ENCODE results near the gene IMPACT.

DNA sequence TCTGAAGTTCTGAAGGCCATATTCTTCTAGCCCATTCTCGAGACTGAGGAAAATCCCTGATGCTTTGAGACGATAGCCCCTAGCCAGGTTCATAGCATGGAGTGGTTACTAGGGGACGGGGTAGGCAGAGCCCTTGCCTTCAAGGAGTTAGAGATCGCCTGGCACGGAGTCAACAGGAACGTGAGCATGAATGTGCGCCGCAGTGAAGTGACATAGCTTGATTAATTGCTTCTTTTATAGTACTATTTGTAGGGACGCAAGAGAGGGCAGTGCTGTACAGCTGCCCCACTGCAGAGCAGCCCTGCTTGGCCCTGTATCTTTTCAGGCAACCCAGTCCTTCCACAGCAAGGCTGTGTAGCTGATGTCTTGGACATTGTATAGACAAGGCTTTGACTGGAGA lies 60.2 kb downstream of the IMPACT start:
- TF ChIP-seq, protein P1, sequence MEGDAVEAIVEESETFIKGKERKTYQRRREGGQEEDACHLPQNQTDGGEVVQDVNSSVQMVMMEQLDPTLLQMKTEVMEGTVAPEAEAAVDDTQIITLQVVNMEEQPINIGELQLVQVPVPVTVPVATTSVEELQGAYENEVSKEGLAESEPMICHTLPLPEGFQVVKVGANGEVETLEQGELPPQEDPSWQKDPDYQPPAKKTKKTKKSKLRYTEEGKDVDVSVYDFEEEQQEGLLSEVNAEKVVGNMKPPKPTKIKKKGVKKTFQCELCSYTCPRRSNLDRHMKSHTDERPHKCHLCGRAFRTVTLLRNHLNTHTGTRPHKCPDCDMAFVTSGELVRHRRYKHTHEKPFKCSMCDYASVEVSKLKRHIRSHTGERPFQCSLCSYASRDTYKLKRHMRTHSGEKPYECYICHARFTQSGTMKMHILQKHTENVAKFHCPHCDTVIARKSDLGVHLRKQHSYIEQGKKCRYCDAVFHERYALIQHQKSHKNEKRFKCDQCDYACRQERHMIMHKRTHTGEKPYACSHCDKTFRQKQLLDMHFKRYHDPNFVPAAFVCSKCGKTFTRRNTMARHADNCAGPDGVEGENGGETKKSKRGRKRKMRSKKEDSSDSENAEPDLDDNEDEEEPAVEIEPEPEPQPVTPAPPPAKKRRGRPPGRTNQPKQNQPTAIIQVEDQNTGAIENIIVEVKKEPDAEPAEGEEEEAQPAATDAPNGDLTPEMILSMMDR (IDR thresholded peaks at IDR 0.05), result no peak
- no peak for TF ChIP-seq ZFX (IDR thresholded peaks at IDR 0.05; ENCODE audit: borderline replicate concordance)

Data from 22Rv1 (cell line).